CD4-positive, CD25-positive, alpha-beta regulatory T cell (primary cell): ENCODE measurements around the gene ASIC4. TPM values are rescaled to one million over a fixed set of nuclear protein-coding genes. Genes with fewer than 3 reads are reported as not detected.

Experiments
- ATAC-seq, 2 donors: fragments of 150-1000 bp; cut with Tn5 transposase; one replicate each; pipeline ENCODE4 v1.10.0; 2021; ENCODE audit warnings: low read depth in 2 of 2, moderate number of reproducible peaks in 2 of 2, moderate library complexity in 1 of 2
- DNase-seq, 3 donors: peaks; one replicate each; pipeline versions ENCODE4 v3.0.0 to v3.0.0-alpha.2; 2012 to 2022; ENCODE audit warnings: mixed read lengths in 1 of 3
- H3K27ac ChIP-seq: one replicate; pipeline ENCODE4 v1.7.0; 2013; ENCODE audit warnings: mild to moderate bottlenecking, low read length; ENCODE audit not compliant: insufficient read depth, poor library complexity, severe bottlenecking
- H3K27me3 ChIP-seq: one replicate; pipeline ENCODE4 v1.7.0; 2013; ENCODE audit warnings: low read length; ENCODE audit not compliant: control insufficient read depth, insufficient read depth
- H3K36me3 ChIP-seq: one replicate; pipeline ENCODE4 v1.7.0; 2013; ENCODE audit warnings: mild to moderate bottlenecking, low read length, moderate library complexity; ENCODE audit not compliant: control insufficient read depth, insufficient read depth
- H3K4me1 ChIP-seq: 2 replicates; pipeline ENCODE4 v1.7.0; 2013; ENCODE audit warnings: mild to moderate bottlenecking, low read length; ENCODE audit not compliant: insufficient read depth, control insufficient read depth, poor library complexity, severe bottlenecking
- H3K4me3 ChIP-seq: one replicate; pipeline ENCODE4 v1.7.0; 2013; ENCODE audit warnings: low read depth, mild to moderate bottlenecking, low read length, moderate library complexity
- H3K9me3 ChIP-seq, 2 experiments: 1 replicate in 1 of 2; 2 replicates in 1 of 2; pipeline ENCODE4 v1.7.0; 2013; ENCODE audit warnings: low read length in 2 of 2, mild to moderate bottlenecking in 1 of 2, moderate library complexity in 1 of 2; ENCODE audit not compliant: control insufficient read depth in 2 of 2
- H3K27ac Mint-ChIP-seq, 3 donors: one replicate each; pipeline ENCODE4 v1.8.0; 2020 to 2022; ENCODE audit warnings: mild to moderate bottlenecking in 3 of 3, mixed read lengths in 3 of 3, moderate library complexity in 2 of 3
- H3K27me3 Mint-ChIP-seq: one replicate; pipeline ENCODE4 v1.8.0; 2022; ENCODE audit warnings: mild to moderate bottlenecking, mixed read lengths
- H3K36me3 Mint-ChIP-seq: one replicate; pipeline ENCODE4 v1.8.0; 2020; ENCODE audit warnings: mixed read lengths
- H3K4me1 Mint-ChIP-seq, 4 donors: one replicate each; pipeline ENCODE4 v1.8.0; 2020 to 2022; ENCODE audit warnings: mixed read lengths in 4 of 4, mild to moderate bottlenecking in 1 of 4
- H3K4me3 Mint-ChIP-seq, 4 donors: one replicate each; pipeline ENCODE4 v1.8.0; 2020 to 2022; ENCODE audit warnings: mild to moderate bottlenecking in 4 of 4, mixed read lengths in 4 of 4, moderate library complexity in 3 of 4
- H3K9me3 Mint-ChIP-seq, 7 donors: one replicate each; pipeline ENCODE4 v1.8.0; 2020 to 2022; ENCODE audit warnings: mixed read lengths in 7 of 7, mild to moderate bottlenecking in 3 of 7, moderate library complexity in 2 of 7
- polyA plus RNA-seq, 4 donors: library from polyadenylated mRNA; unstranded; fragments of 300-500 nt; fragmentation: Illumina TruSeq; gene quantifications; one replicate each; pipeline ENCODE4 v1.2.3, GENCODE V29; 2021
- total RNA-seq: library from RNA; stranded (reverse); gene quantifications from one replicate; pipeline ENCODE4 v1.2.3, GENCODE V29; 2022

Gene ASIC4
- total and polyA plus RNA-seq, 5 donors from 2014 or later = 0.12 TPM; not detected in 4

- Histone ChIP-seq H3K4me3 (peak overlapping the region; percentile 84), H3K9me3 (no peaks in the 10 kb centered on the region), H3K4me1 (peaks cover 36% of the 10 kb centered on the region), H3K27ac (no peak overlapping the region), H3K36me3 (no peaks in the 10 kb centered on the region), H3K27me3 (peaks cover 17% of the 10 kb centered on the region)
- Mint-ChIP-seq H3K27me3 (peaks cover 51% of the 10 kb centered on the region), H3K9me3 (peaks cover 0 to 1% (median 0%) of the 10 kb centered on the region in 7 donors), H3K4me3 (peak overlapping the region; percentile 92 to 98 (median 94)), H3K4me1 (peaks cover 0 to 45% (median 21%) of the 10 kb centered on the region in 4 donors), H3K36me3 (peaks cover 8% of the 10 kb centered on the region), H3K27ac (peak overlapping the region in 1 of 3 donors; percentile 84)
- DNase-seq (peak; percentile 12 to 41 (median 36)), ATAC-seq (no peak)
Observed at GRCh38 chr2:219497495-219498279, 16.6 kb upstream of the ASIC4 start.

- ATAC-seq (peak; percentile 94 to 96), DNase-seq (peak; percentile 87 to 98 (median 91))
- Mint-ChIP-seq H3K27me3 (peaks cover 48% of the 10 kb centered on the region), H3K27ac (peak within 1 kb of the TSS; percentile 84 to 96 (median 92)), H3K4me3 (peak within 1 kb of the TSS; percentile 92 to 98 (median 94)), H3K4me1 (peaks cover 0 to 45% (median 21%) of the 10 kb centered on the region in 4 donors), H3K9me3 (peaks cover 0 to 1% (median 0%) of the 10 kb centered on the region in 7 donors), H3K36me3 (peaks cover 10% of the 10 kb centered on the region)
- H3K4me1 ChIP-seq = peaks cover 36% of the 10 kb centered on the region
- H3K4me3 ChIP-seq = peak within 1 kb of the TSS; percentile 84
- peak within 1 kb of the TSS; percentile 66 for H3K27ac ChIP-seq
- peaks cover 16% of the 10 kb centered on the region for H3K27me3 ChIP-seq
- H3K9me3 ChIP-seq = no peaks in the 10 kb centered on the region
- no peaks in the 10 kb centered on the region for H3K36me3 ChIP-seq
Observed at GRCh38 chr2:219498280-219499057, 15.8 kb upstream of the ASIC4 start, which contains the start of gene GMPPA. GMPPA (plus strand) TSS chr2:219498891; CDS start chr2:219499976, 1,085 bp downstream.

- Mint-ChIP-seq H3K27ac (peak overlapping the region; percentile 84 to 96 (median 92)), H3K9me3 (peaks cover 0 to 1% (median 0%) of the 10 kb centered on the region in 7 donors), H3K4me3 (peak overlapping the region; percentile 92 to 98 (median 94)), H3K27me3 (peaks cover 45% of the 10 kb centered on the region), H3K4me1 (peaks cover 0 to 45% (median 21%) of the 10 kb centered on the region in 4 donors), H3K36me3 (peaks cover 15% of the 10 kb centered on the region)
- Histone ChIP-seq H3K4me1 (peaks cover 36% of the 10 kb centered on the region), H3K27ac (peak overlapping the region; percentile 66), H3K4me3 (peak overlapping the region; percentile 84), H3K27me3 (peaks cover 14% of the 10 kb centered on the region), H3K36me3 (peaks cover 2% of the 10 kb centered on the region), H3K9me3 (no peaks in the 10 kb centered on the region)
- ATAC-seq (no peak), DNase-seq (peak in 1 of 3 donors; percentile 24)
Observed at GRCh38 chr2:219499058-219499307, 15.3 kb upstream of the ASIC4 start.

- peak overlapping the region; percentile 84 for H3K4me3 ChIP-seq
- no peak overlapping the region for H3K27ac ChIP-seq
- peaks cover 14% of the 10 kb centered on the region for H3K27me3 ChIP-seq
- DNase-seq (no peak), ATAC-seq (no peak)
- Mint-ChIP-seq H3K27ac (peak overlapping the region; percentile 84 to 96 (median 92)), H3K36me3 (peaks cover 21% of the 10 kb centered on the region), H3K9me3 (peaks cover 0 to 1% (median 0%) of the 10 kb centered on the region in 7 donors), H3K27me3 (peaks cover 39% of the 10 kb centered on the region), H3K4me1 (peaks cover 0 to 47% (median 21%) of the 10 kb centered on the region in 4 donors), H3K4me3 (peak overlapping the region; percentile 92 to 98 (median 94))
- peaks cover 36% of the 10 kb centered on the region for H3K4me1 ChIP-seq
- H3K9me3 ChIP-seq = no peaks in the 10 kb centered on the region
- peaks cover 8% of the 10 kb centered on the region for H3K36me3 ChIP-seq
Observed at GRCh38 chr2:219499555-219499954, 14.7 kb upstream of the ASIC4 start.

- no peak overlapping the region for H3K4me3 ChIP-seq
Observed at GRCh38 chr2:219500135-219500534, 14.1 kb upstream of the ASIC4 start.

GRCh38 chr2:219501849-219502248, 12.4 kb upstream of the ASIC4 start:
- peaks cover 2% of the 10 kb centered on the region for H3K27me3 ChIP-seq
- H3K36me3 ChIP-seq = peaks cover 18% of the 10 kb centered on the region
- ATAC-seq = no peak
- H3K27ac ChIP-seq = no peak overlapping the region
- H3K9me3 ChIP-seq = no peaks in the 10 kb centered on the region
- peaks cover 18% of the 10 kb centered on the region for H3K27me3 Mint-ChIP-seq
- peak overlapping the region in 1 of 4 donors; percentile 69 for H3K4me3 Mint-ChIP-seq
- peaks cover 26% of the 10 kb centered on the region for H3K4me1 ChIP-seq
- DNase-seq = no peak
- peaks cover 29% of the 10 kb centered on the region for H3K36me3 Mint-ChIP-seq
- H3K27ac Mint-ChIP-seq = no peak overlapping the region
- H3K4me1 Mint-ChIP-seq = peaks cover 0 to 35% (median 21%) of the 10 kb centered on the region in 4 donors
- H3K4me3 ChIP-seq = no peak overlapping the region
- peaks cover 0 to 1% (median 0%) of the 10 kb centered on the region in 7 donors for H3K9me3 Mint-ChIP-seq

More at GRCh38 chr2:219500135-219500534, 14.1 kb upstream of the ASIC4 start:
- H3K4me1 Mint-ChIP-seq = peaks cover 0 to 47% (median 21%) of the 10 kb centered on the region in 4 donors
- H3K4me3 Mint-ChIP-seq = peak overlapping the region; percentile 56 to 93 (median 82)
- DNase-seq = no peak
- H3K9me3 Mint-ChIP-seq = peaks cover 0 to 1% (median 0%) of the 10 kb centered on the region in 7 donors
- Histone ChIP-seq H3K27ac (no peak overlapping the region), H3K9me3 (no peaks in the 10 kb centered on the region), H3K27me3 (peaks cover 9% of the 10 kb centered on the region), H3K36me3 (peaks cover 11% of the 10 kb centered on the region), H3K4me1 (peaks cover 36% of the 10 kb centered on the region)
- H3K36me3 Mint-ChIP-seq = peaks cover 24% of the 10 kb centered on the region
- ATAC-seq = no peak
- H3K27me3 Mint-ChIP-seq = peaks cover 34% of the 10 kb centered on the region
- H3K27ac Mint-ChIP-seq = peak overlapping the region in 2 of 3 donors; percentile 49 to 84

GRCh38 chr2:219502618-219503017, 11.7 kb upstream of the ASIC4 start:
- no peak overlapping the region for H3K4me3 Mint-ChIP-seq
- peaks cover 0 to 1% (median 0%) of the 10 kb centered on the region in 7 donors for H3K9me3 Mint-ChIP-seq
- H3K27ac Mint-ChIP-seq = peak overlapping the region in 1 of 3 donors; percentile 75
- ATAC-seq = no peak
- no peaks in the 10 kb centered on the region for H3K27me3 ChIP-seq
- DNase-seq = no peak
- H3K4me1 ChIP-seq = peaks cover 18% of the 10 kb centered on the region
- H3K4me3 ChIP-seq = no peak overlapping the region
- H3K36me3 ChIP-seq = peaks cover 18% of the 10 kb centered on the region
- peaks cover 12% of the 10 kb centered on the region for H3K27me3 Mint-ChIP-seq
- no peaks in the 10 kb centered on the region for H3K9me3 ChIP-seq
- H3K4me1 Mint-ChIP-seq = peaks cover 0 to 29% (median 19%) of the 10 kb centered on the region in 4 donors
- H3K27ac ChIP-seq = no peak overlapping the region
- H3K36me3 Mint-ChIP-seq = peaks cover 34% of the 10 kb centered on the region
